ENCODE data around the gene RNF32.

- TF ChIP-seq POLR2A (IDR thresholded peaks at IDR 0.05) (no peak), POLR2AphosphoS5 (IDR thresholded peaks at IDR 0.05) (no peak), CTCF (IDR thresholded peaks at IDR 0.05) (no peak), EP300 (IDR thresholded peaks at IDR 0.05) (no peak)
These were observed 85.4 kb downstream of the RNF32 start for GRCh38 chr7:156725936-156726335.
